Psoas muscle (tissue), 8 donors: Measurements from ENCODE around the gene DUSP19. TPM values are rescaled to one million over a fixed set of nuclear protein-coding genes. Genes with fewer than 3 reads are reported as not detected.
"Not testable (repeated sequence)": the region's sequence is repeated elsewhere in the genome, so short reads cannot be mapped to it uniquely, and the experiment has no call there.

Experiments
- ATAC-seq, 4 donors: fragments of 200-7000 bp; cut with Tn5 transposase; one replicate each; pipeline ENCODE4 v1.9.1; 2020; ENCODE audit warnings: moderate library complexity in 3 of 4, mild to moderate bottlenecking in 2 of 4
- DNase-seq, 2 donors: peaks; one replicate each; pipeline ENCODE4 v3.0.0-alpha.2; 2020
- H3K27ac ChIP-seq: fragments of 200-600 bp; one replicate; pipeline ENCODE4 v1.8.0; 2022
- H3K27me3 ChIP-seq, 3 donors: fragments of 200-600 bp in 1 of 3; one replicate each; pipeline versions ENCODE4 v1.6.1 to v1.8.0; 2013 to 2022; ENCODE audit warnings: low read length in 2 of 3, mild to moderate bottlenecking in 2 of 3, moderate library complexity in 1 of 3; ENCODE audit not compliant: insufficient read depth in 3 of 3
- H3K36me3 ChIP-seq, 2 donors: fragments of 200-600 bp in 1 of 2; one replicate each; pipeline versions ENCODE4 v1.6.1 to v1.8.0; 2013 to 2022; ENCODE audit warnings: low read depth in 1 of 2, mild to moderate bottlenecking in 1 of 2, moderate library complexity in 1 of 2; ENCODE audit not compliant: insufficient read depth in 1 of 2
- H3K4me1 ChIP-seq: fragments of 200-600 bp; one replicate; pipeline ENCODE4 v1.8.0; 2022
- H3K4me3 ChIP-seq: fragments of 200-600 bp; one replicate; pipeline ENCODE4 v1.8.0; 2022; ENCODE audit warnings: mild to moderate bottlenecking
- H3K9me3 ChIP-seq: fragments of 200-600 bp; one replicate; pipeline ENCODE4 v1.8.0; 2022
- WGBS, 3 donors: extraction: QIAGEN DNeasy Blood & Tissue Kit; methylation state at CpG; one replicate each; pipeline versions ENCODE4 v1.1.6 to v1.1.7; 2013; 5-methylcytosine and 5-hydroxymethylcytosine counted together
- intact Hi-C, 2 donors: fragments of 100-400 bp; cut with DNase I; formaldehyde crosslinking; loops; one replicate each; pipeline versions ENCODE4 v1.11.0 to v1.14.2; 2022
- polyA plus RNA-seq, 3 donors: library from polyadenylated mRNA; stranded (reverse); fragments of 200-250 nt; gene quantifications; one replicate each; pipeline ENCODE4 v1.2.3, GENCODE V29; 2013
- total RNA-seq, 4 donors: library from RNA; stranded (reverse); fragmentation: NEBNext Ultra II Directional in 2 of 4; extraction: Animal tissue kit (Norgen Biotek cat#: 25700) in 2 of 4; gene quantifications; one replicate each; pipeline versions ENCODE4 v1.2.1 to v1.2.4, GENCODE V29; 2021 to 2023
- TF ChIP-seq, protein P1 (sequence below): fragments of 200-600 bp; IDR thresholded peaks from one replicate; pipeline ENCODE4 v1.8.0; 2022; ENCODE audit warnings: antibody characterized with exemption
- donor health status: healthy with polysubstance abuse.
- donor health status: DM: no; HTN: no; CAD: no; lungs with moderate emphysema.
- donor health status: Bipolar disorder and iron deficiency.
- donor health status: healthy.
- donor health status: DM: yes; HTN: yes; CAD: no.
- donor health status: DM: no; HTN: no; CAD: no.
- donor health status: DM: no; HTN: no; CAD: no.
- donor health status: DM: yes; HTN: yes; CAD: no.

DUSP19 gene
- total and polyA plus RNA-seq, 7 donors, result 0.65 to 3.9 (median 2.2) TPM

DNA sequence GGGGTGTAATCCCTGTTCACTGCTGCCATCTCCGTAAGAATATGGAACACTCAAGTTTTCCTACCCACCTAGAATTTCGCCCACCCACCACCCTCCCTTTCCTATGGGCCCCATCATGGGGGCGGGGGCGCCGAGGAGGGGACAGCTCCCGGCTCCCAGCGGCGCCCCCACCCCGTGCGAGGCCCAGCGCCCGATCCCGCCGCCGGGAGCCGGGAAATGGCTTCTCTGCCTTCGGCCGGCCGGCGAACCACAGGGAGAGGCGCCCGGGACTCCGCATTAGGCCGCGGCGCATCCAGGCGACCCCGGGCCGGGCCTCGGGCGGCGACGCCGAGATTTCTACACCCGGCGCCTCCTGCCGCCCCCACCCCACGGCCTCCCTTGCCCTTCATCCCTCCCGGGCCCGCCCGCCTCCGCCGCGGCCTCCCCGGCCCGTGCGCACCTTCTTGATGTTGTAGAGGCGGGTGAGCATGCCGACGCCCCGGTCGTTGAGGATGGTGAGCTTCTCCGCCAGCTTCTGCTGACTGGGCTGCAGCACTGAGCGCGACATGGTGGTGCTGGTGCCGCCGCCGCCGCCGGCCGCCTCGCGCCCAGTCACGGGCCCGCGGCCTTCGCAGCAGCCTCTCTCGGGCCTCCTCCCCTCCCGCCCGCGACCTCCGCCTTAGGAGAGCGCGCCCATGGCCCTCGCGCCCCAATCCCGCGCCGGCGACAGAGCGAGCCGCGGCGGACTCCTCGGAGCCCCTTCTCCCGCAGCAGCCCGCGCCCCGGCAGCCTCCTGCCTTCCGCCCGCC lies 40.8 kb upstream of the DUSP19 start:
- Histone ChIP-seq H3K4me1 (peaks cover 41% of the 10 kb centered on the region), H3K27ac (peak overlapping the region; percentile 99), H3K27me3 (no peaks in the 10 kb centered on the region), H3K36me3 (no peaks in the 10 kb centered on the region), H3K9me3 (no peaks in the 10 kb centered on the region), H3K4me3 (peak overlapping the region; percentile 85)
- DNase-seq (no peak), ATAC-seq (peak; percentile 66 to 72 (median 68))
- intact Hi-C loops, result loop anchor here in 1 of 2 donors (5.0 kb wide), 1 partner anchor 40 kb away; the partner anchor contains the start of gene DUSP19
- 0 to 1% (median 0%) methylated on average over 37 to 91 of the region's 91 CpGs for WGBS, 3 donors
- TF ChIP-seq, protein P1, sequence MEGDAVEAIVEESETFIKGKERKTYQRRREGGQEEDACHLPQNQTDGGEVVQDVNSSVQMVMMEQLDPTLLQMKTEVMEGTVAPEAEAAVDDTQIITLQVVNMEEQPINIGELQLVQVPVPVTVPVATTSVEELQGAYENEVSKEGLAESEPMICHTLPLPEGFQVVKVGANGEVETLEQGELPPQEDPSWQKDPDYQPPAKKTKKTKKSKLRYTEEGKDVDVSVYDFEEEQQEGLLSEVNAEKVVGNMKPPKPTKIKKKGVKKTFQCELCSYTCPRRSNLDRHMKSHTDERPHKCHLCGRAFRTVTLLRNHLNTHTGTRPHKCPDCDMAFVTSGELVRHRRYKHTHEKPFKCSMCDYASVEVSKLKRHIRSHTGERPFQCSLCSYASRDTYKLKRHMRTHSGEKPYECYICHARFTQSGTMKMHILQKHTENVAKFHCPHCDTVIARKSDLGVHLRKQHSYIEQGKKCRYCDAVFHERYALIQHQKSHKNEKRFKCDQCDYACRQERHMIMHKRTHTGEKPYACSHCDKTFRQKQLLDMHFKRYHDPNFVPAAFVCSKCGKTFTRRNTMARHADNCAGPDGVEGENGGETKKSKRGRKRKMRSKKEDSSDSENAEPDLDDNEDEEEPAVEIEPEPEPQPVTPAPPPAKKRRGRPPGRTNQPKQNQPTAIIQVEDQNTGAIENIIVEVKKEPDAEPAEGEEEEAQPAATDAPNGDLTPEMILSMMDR, result no peak

DNA sequence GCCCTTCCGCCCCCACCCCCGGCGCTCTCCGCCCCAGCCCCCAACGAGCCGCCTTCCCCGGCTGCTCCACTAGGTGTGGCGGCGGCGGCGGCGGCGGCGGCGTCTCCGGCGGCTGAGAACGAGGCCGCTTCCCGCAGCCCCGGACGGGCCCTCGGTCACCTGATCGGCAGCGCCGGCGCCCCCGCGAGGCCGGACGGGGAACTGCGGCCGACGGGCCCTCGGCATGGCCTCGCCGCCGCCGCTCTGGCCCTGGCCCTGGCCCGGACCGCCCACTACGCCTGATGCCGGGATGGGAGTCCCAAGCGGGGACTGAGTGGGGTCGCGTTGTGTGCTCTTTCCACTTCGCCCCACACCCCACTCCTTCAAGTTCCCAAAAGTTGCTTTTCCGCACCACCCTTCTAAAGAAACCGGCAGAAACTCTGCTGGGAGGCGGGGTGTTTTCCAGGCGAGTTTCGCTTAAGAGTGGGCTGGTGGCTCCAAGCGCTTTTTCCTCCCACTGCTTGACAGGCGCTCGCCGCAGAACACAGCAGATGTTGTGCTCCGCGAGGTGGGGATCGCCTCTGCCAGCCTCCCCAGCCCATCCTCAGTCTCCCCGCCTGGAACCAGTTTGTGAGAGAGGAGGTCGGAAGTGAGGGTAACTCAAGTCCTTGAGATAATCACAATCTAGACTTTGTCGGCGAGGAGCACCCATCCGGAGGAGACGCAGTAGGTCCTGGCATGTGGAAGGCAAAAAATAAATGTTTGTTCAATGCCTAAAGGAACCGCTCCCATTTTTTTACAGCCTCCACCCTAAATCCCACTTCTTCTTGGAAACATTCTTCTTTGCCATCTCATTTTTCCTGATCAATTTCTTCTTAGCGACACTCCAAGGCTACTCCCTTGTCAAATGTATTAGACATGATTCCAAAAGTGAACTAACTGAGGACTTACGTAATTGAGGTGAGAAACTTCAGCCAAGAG lies 39.9 kb upstream of the DUSP19 start, which contains the start of gene NCKAP1:
Gene NCKAP1, minus strand, starts transcription at position 117 of the 960 bp plus-strand sequence. CDS start 358 bp downstream, outside the sequence.
- peak within 1 kb of the TSS; percentile 99 for H3K27ac ChIP-seq
- ATAC-seq, result peak; percentile 91 to 93 (median 92)
- intact Hi-C loops, result loop anchor here in 1 of 2 donors (5.0 kb wide), 1 partner anchor 39 kb away; the partner anchor contains the start of gene DUSP19
- peak; percentile 93 to 96 for DNase-seq
- H3K27me3 ChIP-seq, result no peaks in the 10 kb centered on the region
- TF ChIP-seq, protein P1, result peak; percentile 94
- peak within 1 kb of the TSS; percentile 85 for H3K4me3 ChIP-seq
- WGBS, 3 donors, result 2 to 4% (median 3%) methylated on average over 49 to 68 of the region's 68 CpGs
- H3K36me3 ChIP-seq, result no peaks in the 10 kb centered on the region
- H3K9me3 ChIP-seq, result no peaks in the 10 kb centered on the region
- peaks cover 33% of the 10 kb centered on the region for H3K4me1 ChIP-seq

DNA sequence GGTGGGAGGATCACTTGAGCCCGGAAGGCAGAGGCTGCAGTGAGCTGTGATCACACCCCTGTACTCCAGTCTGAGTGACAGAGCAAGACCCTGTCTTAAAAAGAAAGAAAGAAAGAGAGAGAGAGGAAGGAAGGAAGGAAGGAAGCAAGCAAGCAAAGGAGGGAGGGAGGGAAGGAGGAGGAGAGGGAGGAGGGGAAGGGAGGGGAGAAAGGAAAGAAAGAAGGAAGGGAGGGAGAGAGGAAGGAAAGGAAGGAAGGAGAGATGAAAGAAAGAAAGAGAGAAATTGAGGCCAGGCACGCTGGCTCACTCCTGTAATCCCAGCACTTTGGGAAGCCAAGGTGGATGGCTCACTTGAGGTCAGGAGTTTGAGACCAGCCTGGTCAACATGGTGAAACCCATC lies 37.9 kb upstream of the DUSP19 start:
- Histone ChIP-seq H3K27ac (no peak overlapping the region), H3K36me3 (no peaks in the 10 kb centered on the region), H3K27me3 (no peaks in the 10 kb centered on the region), H3K4me1 (peaks cover 13% of the 10 kb centered on the region), H3K4me3 (no peak overlapping the region), H3K9me3 (no peaks in the 10 kb centered on the region)
- WGBS, 3 donors, result 89 to 94% (median 93%) methylated on average over 2 of the region's 2 CpGs
- ATAC-seq (no peak), DNase-seq (no peak)
- intact Hi-C loops, result loop anchor here in 1 of 2 donors (10.0 kb wide), 1 partner anchor 74 kb away; no protein-coding TSS in a partner anchor
- TF ChIP-seq, protein P1, result no peak

DNA sequence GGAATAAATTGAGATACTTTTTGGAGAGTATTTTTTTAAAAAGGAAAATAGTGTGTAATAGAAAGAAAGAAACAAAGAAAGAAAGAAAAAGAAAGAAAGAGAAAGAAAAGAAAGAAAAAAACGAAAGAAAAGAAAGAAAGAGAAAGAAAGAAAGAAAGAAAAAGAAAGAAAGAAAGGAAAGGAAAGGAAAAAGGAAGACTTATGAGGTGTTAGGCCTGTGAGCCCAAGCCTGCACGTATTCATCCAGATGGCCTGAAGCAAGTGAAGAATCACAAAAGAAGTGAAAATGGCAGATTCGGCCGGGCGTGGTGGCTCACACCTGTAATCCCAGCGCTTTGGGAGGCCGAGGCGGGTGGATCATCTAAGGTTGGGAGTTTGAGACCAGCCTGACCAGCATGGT lies 35.0 kb upstream of the DUSP19 start:
- not testable (repeated sequence) for H3K9me3 ChIP-seq, H3K27me3 ChIP-seq, H3K36me3 ChIP-seq, DNase-seq, H3K4me1 ChIP-seq, H3K4me3 ChIP-seq, ATAC-seq, H3K27ac ChIP-seq
- intact Hi-C loops, result loop anchor here in 1 of 2 donors (10.0 kb wide), 1 partner anchor 71 kb away; no protein-coding TSS in a partner anchor
- 93 to 94% (median 93%) methylated on average over 8 of the region's 8 CpGs for WGBS, 3 donors

DNA sequence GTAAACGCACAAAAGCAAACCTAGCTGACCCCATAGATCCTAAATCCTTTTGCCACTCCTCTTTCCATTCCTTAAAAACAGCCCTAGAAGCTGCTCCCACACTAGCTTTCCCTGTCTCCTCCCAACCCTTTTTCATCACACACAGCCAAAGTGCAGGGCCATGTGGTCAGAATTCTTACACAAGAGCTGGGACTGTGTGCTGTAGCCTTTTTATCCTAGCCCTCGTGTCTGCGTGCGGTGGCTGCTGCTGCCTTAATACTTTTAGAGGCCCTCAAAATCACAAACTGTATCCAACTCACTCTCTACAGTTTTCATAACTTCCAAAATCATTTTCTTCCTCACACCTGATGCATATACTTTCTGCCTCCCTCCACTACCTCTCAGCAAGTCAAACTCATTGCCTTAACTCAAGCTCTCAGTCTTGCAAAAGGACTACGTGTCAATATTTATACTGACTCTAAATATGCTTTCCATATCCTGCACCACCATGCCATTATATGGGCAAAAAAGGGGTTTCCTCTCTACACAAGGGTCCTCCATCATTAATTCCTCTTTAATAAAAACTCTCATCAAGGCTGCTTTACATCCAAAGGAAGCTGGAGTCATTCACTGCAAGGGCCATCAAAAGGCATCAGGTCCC lies 30.9 kb upstream of the DUSP19 start:
- intact Hi-C loops, result loop anchor here in 1 of 2 donors (10.0 kb wide), 1 partner anchor 67 kb away; no protein-coding TSS in a partner anchor
- H3K36me3 ChIP-seq, H3K27me3 ChIP-seq, H3K9me3 ChIP-seq, DNase-seq, ATAC-seq, H3K27ac ChIP-seq, H3K4me1 ChIP-seq, H3K4me3 ChIP-seq: not testable (repeated sequence)
- WGBS, 3 donors, result 86 to 91% (median 89%) methylated on average over 5 of the region's 5 CpGs
